Cortex of kidney (tissue), 1 donor: Measurements from ENCODE around the gene NT5DC3.

ENCODE experiments used
- DNase-seq: peaks from one replicate; lab custom pipeline; 2025; lab: John Stamatoyannopoulos, UW

Gene NT5DC3

GRCh38 chr12:103808239-103808880, 32.7 kb downstream of the NT5DC3 start:
- no peak for DNase-seq

GRCh38 chr12:103807561-103808238, 33.3 kb downstream of the NT5DC3 start:
- DNase-seq, result no peak

- DNase-seq, result no peak
Measured at GRCh38 chr12:103806803-103807202, 34.2 kb downstream of the NT5DC3 start.

GRCh38 chr12:103805655-103806360, 35.2 kb downstream of the NT5DC3 start:
- DNase-seq, result no peak

GRCh38 chr12:103803847-103804246, 37.2 kb downstream of the NT5DC3 start:
- no peak for DNase-seq

GRCh38 chr12:103802586-103802886, 38.5 kb downstream of the NT5DC3 start:
- DNase-seq, result no peak

- DNase-seq, result no peak
Measured at GRCh38 chr12:103801709-103802585, 39.1 kb downstream of the NT5DC3 start.

- no peak for DNase-seq
Measured at GRCh38 chr12:103799857-103800771, 40.9 kb downstream of the NT5DC3 start.

GRCh38 chr12:103799504-103799856, 41.6 kb downstream of the NT5DC3 start:
- DNase-seq, result no peak

- no peak for DNase-seq
Measured at GRCh38 chr12:103798586-103798985, 42.4 kb downstream of the NT5DC3 start.

GRCh38 chr12:103794309-103795213, 46.5 kb downstream of the NT5DC3 start:
- DNase-seq, result no peak

GRCh38 chr12:103793512-103794045, 47.5 kb downstream of the NT5DC3 start:
- DNase-seq, result no peak

GRCh38 chr12:103793046-103793445, 48.0 kb downstream of the NT5DC3 start:
- no peak for DNase-seq

- DNase-seq, result no peak
Measured at GRCh38 chr12:103791350-103791920, 49.6 kb downstream of the NT5DC3 start.

GRCh38 chr12:103786201-103786600, 54.8 kb downstream of the NT5DC3 start:
- no peak for DNase-seq

GRCh38 chr12:103785243-103786031, 55.6 kb downstream of the NT5DC3 start:
- no peak for DNase-seq

GRCh38 chr12:103783744-103784664, 57.0 kb downstream of the NT5DC3 start:
- DNase-seq, result no peak

- DNase-seq, result no peak
Measured at GRCh38 chr12:103782399-103782798, 58.6 kb downstream of the NT5DC3 start.
